ENCODE results near the gene MACROD2. TPM values are rescaled to one million over a fixed set of nuclear protein-coding genes. Genes with fewer than 3 reads are reported as not detected.

MACROD2 gene
- total RNA-seq, 4 donors from 2014 or later, result 10.0 to 24.0 (median 17.0) TPM

DNA sequence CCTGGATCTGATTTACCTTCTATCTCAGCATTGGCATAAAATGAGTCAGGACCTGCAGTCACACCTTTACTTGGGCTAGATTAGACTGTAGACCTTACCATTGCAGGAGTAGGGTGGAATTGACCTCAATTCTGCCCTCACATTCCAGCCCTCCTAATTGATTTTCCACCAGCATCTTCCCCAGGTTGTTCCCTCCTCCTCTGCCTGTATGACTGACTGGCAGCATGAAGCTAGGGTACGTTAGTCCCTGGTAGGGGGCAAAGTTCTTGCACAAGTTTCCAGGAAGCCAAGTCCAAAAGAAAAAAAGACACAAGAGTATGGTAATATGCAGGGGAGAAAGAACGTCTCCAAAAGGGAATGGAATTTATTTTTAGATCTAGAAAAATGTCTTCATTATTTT, 567.7 kb downstream of the MACROD2 start:
- no peak for DNase-seq (ENCODE audit: low spot score in 2 of 2)

DNA sequence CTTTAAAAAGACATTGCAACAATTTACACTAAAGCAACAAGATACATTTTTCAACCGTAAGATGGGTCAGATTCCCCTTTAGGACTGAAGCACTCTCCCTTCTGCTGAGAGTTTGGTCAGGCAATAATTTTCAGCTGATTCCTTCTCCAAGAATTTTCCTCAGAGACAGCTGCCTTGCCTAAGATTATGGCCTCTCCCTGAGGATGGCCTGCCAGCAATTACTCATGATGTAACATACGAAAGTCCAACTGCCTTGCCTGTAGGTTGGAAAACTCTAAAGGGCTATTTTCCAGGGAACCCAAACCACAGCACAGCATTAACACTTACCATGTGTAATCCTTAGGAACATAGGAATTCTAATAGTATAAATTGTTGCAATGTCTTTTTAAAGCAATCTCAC, 571.2 kb downstream of the MACROD2 start:
- DNase-seq (ENCODE audit: low spot score in 2 of 2), result no peak
- intact Hi-C loops (cut with DNase I; ENCODE audit: low total_unique reads), result no loop called here
- WGBS, 2 donors, result 58 to 71% methylated on average over 2 of the region's 2 CpGs
- TF ChIP-seq POLR2A (IDR thresholded peaks at IDR 0.05), result no peak
- no peak overlapping the region for H3K4me3 ChIP-seq (ENCODE audit: low read depth, poor library complexity, severe bottlenecking)

More for the DNA sequence above, 567.7 kb downstream of the MACROD2 start:
- no peak overlapping the region for H3K4me3 ChIP-seq (ENCODE audit: low read depth, poor library complexity, severe bottlenecking)
- 77 to 81% methylated on average over 2 of the region's 2 CpGs for WGBS, 2 donors
- TF ChIP-seq, protein P1, sequence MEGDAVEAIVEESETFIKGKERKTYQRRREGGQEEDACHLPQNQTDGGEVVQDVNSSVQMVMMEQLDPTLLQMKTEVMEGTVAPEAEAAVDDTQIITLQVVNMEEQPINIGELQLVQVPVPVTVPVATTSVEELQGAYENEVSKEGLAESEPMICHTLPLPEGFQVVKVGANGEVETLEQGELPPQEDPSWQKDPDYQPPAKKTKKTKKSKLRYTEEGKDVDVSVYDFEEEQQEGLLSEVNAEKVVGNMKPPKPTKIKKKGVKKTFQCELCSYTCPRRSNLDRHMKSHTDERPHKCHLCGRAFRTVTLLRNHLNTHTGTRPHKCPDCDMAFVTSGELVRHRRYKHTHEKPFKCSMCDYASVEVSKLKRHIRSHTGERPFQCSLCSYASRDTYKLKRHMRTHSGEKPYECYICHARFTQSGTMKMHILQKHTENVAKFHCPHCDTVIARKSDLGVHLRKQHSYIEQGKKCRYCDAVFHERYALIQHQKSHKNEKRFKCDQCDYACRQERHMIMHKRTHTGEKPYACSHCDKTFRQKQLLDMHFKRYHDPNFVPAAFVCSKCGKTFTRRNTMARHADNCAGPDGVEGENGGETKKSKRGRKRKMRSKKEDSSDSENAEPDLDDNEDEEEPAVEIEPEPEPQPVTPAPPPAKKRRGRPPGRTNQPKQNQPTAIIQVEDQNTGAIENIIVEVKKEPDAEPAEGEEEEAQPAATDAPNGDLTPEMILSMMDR (IDR thresholded peaks at IDR 0.05), result no peak
- TF ChIP-seq POLR2A (IDR thresholded peaks at IDR 0.05), result no peak
- intact Hi-C loops (cut with DNase I; ENCODE audit: low total_unique reads), result no loop called here

DNA sequence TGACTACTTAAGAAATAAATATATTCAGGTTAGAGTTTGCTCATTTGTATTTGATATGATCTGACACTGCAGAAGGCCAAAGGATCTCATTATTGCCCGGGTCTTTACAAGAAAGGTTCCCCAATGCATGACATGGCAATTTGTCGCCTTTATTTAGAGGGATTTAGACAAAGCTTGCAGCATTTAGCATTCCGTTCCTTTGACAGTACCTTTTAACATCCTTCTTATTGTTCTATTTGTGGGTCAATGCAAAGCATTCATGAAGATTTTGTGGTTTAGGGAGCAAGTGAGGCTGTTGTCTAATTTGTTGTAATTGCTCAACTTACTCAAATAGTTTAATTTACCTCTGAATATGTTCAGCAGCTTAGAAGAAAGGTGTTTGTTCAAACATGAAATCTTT, 572.9 kb downstream of the MACROD2 start:
- 78 to 90% methylated on average over 3 of the region's 3 CpGs for WGBS, 2 donors
- no peak overlapping the region for H3K4me3 ChIP-seq (ENCODE audit: low read depth, poor library complexity, severe bottlenecking)
- intact Hi-C loops (cut with DNase I; ENCODE audit: low total_unique reads), result no loop called here
- no peak for TF ChIP-seq POLR2A (IDR thresholded peaks at IDR 0.05)
- TF ChIP-seq, protein P1 (IDR thresholded peaks at IDR 0.05), result no peak
- no peak for DNase-seq (ENCODE audit: low spot score in 2 of 2)

DNA sequence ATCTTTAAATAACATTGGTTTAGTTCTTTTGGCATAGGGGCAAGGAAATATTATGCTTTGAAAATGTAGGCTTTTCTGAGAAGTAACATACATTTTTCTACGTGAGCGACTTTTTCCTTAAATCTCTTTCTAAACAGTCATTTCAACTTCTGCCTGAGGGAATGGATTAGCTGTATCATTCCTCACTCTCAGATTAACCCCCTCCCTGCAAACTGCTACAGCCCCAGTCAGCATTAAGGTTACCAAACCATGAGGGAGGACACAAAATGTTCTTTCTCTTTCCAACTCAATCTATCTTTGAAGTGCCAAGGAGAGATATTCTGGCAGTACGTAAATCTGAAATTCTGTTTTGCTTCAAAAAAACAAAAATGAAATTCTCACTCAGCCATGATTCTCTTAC, 573.4 kb downstream of the MACROD2 start:
- no peak overlapping the region for H3K4me3 ChIP-seq (ENCODE audit: low read depth, poor library complexity, severe bottlenecking)
- TF ChIP-seq POLR2A (IDR thresholded peaks at IDR 0.05), result no peak
- TF ChIP-seq, protein P1 (IDR thresholded peaks at IDR 0.05), result no peak
- no peak for DNase-seq (ENCODE audit: low spot score in 2 of 2)
- intact Hi-C loops (cut with DNase I; ENCODE audit: low total_unique reads), result no loop called here
- 62 to 74% methylated on average over 3 of the region's 3 CpGs for WGBS, 2 donors

DNA sequence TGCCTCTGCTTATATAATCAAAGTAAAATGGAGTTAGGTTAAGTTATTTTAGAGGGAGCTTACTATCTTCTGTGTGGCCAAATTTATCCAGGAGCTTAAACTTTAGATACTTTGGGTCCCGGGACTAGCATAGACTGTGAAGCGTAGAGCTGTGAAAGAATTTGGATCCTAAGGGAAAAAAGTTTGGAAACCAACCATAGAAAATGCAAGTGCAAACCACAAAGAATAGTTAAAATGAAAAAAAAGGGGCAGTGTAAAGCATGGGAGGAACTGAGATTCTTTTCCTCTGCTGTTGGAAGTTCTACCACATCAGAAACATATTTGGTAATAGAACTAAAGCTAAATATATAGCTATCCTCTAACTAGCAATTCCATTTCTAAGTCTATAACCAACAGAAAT, 574.3 kb downstream of the MACROD2 start:
- no peak for TF ChIP-seq POLR2A (IDR thresholded peaks at IDR 0.05)
- TF ChIP-seq, protein P1 (IDR thresholded peaks at IDR 0.05), result no peak
- no peak for DNase-seq (ENCODE audit: low spot score in 2 of 2)
- intact Hi-C loops (cut with DNase I; ENCODE audit: low total_unique reads), result no loop called here
- H3K4me3 ChIP-seq (ENCODE audit: low read depth, poor library complexity, severe bottlenecking), result no peak overlapping the region
- 79 to 80% methylated on average over 2 of the region's 2 CpGs for WGBS, 2 donors

DNA sequence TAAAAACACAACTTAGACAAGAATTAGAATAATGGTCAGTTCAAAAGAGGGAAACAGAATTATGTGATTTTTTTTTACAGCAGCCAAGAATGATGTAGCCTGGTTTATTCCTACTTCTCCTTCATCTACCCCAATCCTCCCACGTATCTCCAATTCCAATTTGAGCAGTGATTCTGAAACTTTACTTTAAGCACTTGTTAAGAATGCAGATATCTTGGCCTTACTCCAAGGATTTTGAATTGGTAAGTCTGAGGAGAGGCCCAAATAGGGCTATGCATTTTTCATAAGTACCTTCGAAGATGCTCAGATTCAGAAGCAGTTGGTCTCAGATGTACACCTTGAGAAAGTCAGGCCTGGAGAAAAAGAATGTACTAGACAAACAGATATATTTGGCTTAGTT, 575.5 kb downstream of the MACROD2 start:
- no peak for TF ChIP-seq POLR2A (IDR thresholded peaks at IDR 0.05)
- TF ChIP-seq, protein P1 (IDR thresholded peaks at IDR 0.05), result no peak
- no peak for DNase-seq (ENCODE audit: low spot score in 2 of 2)
- H3K4me3 ChIP-seq (ENCODE audit: low read depth, poor library complexity, severe bottlenecking), result no peak overlapping the region
- WGBS, 2 donors, result 49 to 53% methylated on average over 2 of the region's 2 CpGs
- intact Hi-C loops (cut with DNase I; ENCODE audit: low total_unique reads), result no loop called here
